Measurements from ENCODE around the gene CYGB.

Gene CYGB

GRCh38 chr17:76490112-76490710 lies 47.3 kb downstream of the CYGB start:
- no peak for TF ChIP-seq CTCF (IDR thresholded peaks at IDR 0.05; ENCODE audit: insufficient read depth, missing control alignments)
- FAIRE-seq (no peak), DNase-seq (ENCODE audit: insufficient read length, low spot score) (no peak)

GRCh38 chr17:76487451-76488192 lies 49.9 kb downstream of the CYGB start:
- DNase-seq (ENCODE audit: insufficient read length, low spot score) (no peak), FAIRE-seq (no peak)
- TF ChIP-seq CTCF (IDR thresholded peaks at IDR 0.05; ENCODE audit: insufficient read depth, missing control alignments) = no peak

GRCh38 chr17:76485569-76485968 lies 51.9 kb downstream of the CYGB start:
- TF ChIP-seq CTCF (IDR thresholded peaks at IDR 0.05; ENCODE audit: insufficient read depth, missing control alignments) = no peak
- no peak for DNase-seq (ENCODE audit: insufficient read length, low spot score)
- no peak for FAIRE-seq

- no peak for TF ChIP-seq CTCF (IDR thresholded peaks at IDR 0.05; ENCODE audit: insufficient read depth, missing control alignments)
- FAIRE-seq (no peak), DNase-seq (ENCODE audit: insufficient read length, low spot score) (no peak)
These were observed 53.2 kb downstream of the CYGB start for GRCh38 chr17:76484228-76484725.

GRCh38 chr17:76481071-76481655 lies 56.3 kb downstream of the CYGB start:
- FAIRE-seq (no peak), DNase-seq (ENCODE audit: insufficient read length, low spot score) (no peak)
- no peak for TF ChIP-seq CTCF (IDR thresholded peaks at IDR 0.05; ENCODE audit: insufficient read depth, missing control alignments)

- no peak for TF ChIP-seq CTCF (IDR thresholded peaks at IDR 0.05; ENCODE audit: insufficient read depth, missing control alignments)
- DNase-seq (ENCODE audit: insufficient read length, low spot score) = no peak
- FAIRE-seq = no peak
These were observed 56.9 kb downstream of the CYGB start for GRCh38 chr17:76480632-76481031.
